Panc1 (cell line): Measurements from ENCODE around the gene CNIH2. TPM values are rescaled to one million over a fixed set of nuclear protein-coding genes. Genes with fewer than 3 reads are reported as not detected.
A peak's percentile ranks its signal among the peaks of the same experiment; 100 is the strongest.

Experiments used
- ATAC-seq: fragments of 200-7000 bp; cut with Tn5 transposase; 2 replicates; pipeline ENCODE4 v1.9.1; 2020; ENCODE audit warnings: mild to moderate bottlenecking, moderate library complexity
- BruUV-seq: library from RNA; stranded (reverse); fragments of 400-500 nt; replicated peaks from 2 replicates; lab custom pipeline; 2021; lab: Mats Ljungman, UMichigan
- CTCF ChIA-PET: fragments of 300-600 bp; sonication (Branson Sonifier 250); formaldehyde crosslinking; loops from one replicate; lab custom pipeline; 2022; ENCODE audit warnings: antibody characterized with exemption; lab: Charles Lee
- POLR2A ChIA-PET: fragments of 300-600 bp; sonication (Branson Sonifier 250); formaldehyde crosslinking; loops from one replicate; lab custom pipeline; 2022; ENCODE audit warnings: antibody characterized with exemption; lab: Charles Lee
- DNase-seq: peaks from one replicate; pipeline ENCODE4 v3.0.0-alpha.2; 2010; ENCODE audit warnings: low read depth, low spot score
- H3K27ac ChIP-seq: 2 replicates; pipeline ENCODE4 v1.5.1; 2011; ENCODE audit warnings: mild to moderate bottlenecking, low read length, inconsistent platforms
- H3K27me3 ChIP-seq: fragments of 200-500 bp; sonication (Bioruptor generic); 2 replicates; pipeline ENCODE4 v1.6.0; 2014; ENCODE audit warnings: low read length, inconsistent platforms; ENCODE audit not compliant: control insufficient read depth, insufficient read depth
- H3K36me3 ChIP-seq: fragments of 200-500 bp; sonication (Bioruptor generic); 2 replicates; pipeline ENCODE4 v1.5.1; 2014; ENCODE audit warnings: inconsistent platforms, mild to moderate bottlenecking, low read length, moderate library complexity; ENCODE audit not compliant: control insufficient read depth, insufficient read depth
- H3K4me1 ChIP-seq: 2 replicates; pipeline ENCODE4 v1.5.1; 2011; ENCODE audit warnings: inconsistent platforms, mild to moderate bottlenecking, low read length, moderate library complexity; ENCODE audit not compliant: control insufficient read depth, insufficient read depth
- H3K4me3 ChIP-seq, 2 experiments: 2 replicates each; pipeline ENCODE4 v1.5.1; 2011 to 2012; ENCODE audit warnings: low read depth in 2 of 2, low read length in 2 of 2, mild to moderate bottlenecking in 2 of 2, inconsistent platforms in 1 of 2, moderate library complexity in 1 of 2
- H3K9me3 ChIP-seq: fragments of 200-500 bp; sonication (Bioruptor generic); 2 replicates; pipeline ENCODE4 v1.5.1; 2014; ENCODE audit warnings: low read depth, mild to moderate bottlenecking, inconsistent platforms, low read length, moderate library complexity; ENCODE audit not compliant: control insufficient read depth, insufficient read depth
- CTCF ChIP-seq: fragments of 450-650 bp; IDR thresholded peaks from 2 replicates; pipeline ENCODE4 v1.5.1; 2017; ENCODE audit warnings: mild to moderate bottlenecking
- POLR2AphosphoS5 ChIP-seq: IDR thresholded peaks from 2 replicates; pipeline ENCODE4 v1.6.1; 2012; ENCODE audit warnings: mild to moderate bottlenecking, low read depth, low read length, moderate library complexity
- REST ChIP-seq, 2 experiments: IDR thresholded peaks; 2 replicates each; pipeline ENCODE4 v1.6.1; 2011 to 2012; ENCODE audit warnings: low read depth in 2 of 2, control low read depth in 1 of 2, low read length in 1 of 2, mild to moderate bottlenecking in 1 of 2, moderate library complexity in 1 of 2; ENCODE audit not compliant: insufficient read depth in 1 of 2
- SIN3A ChIP-seq: IDR thresholded peaks from 2 replicates; pipeline ENCODE4 v1.6.1; 2012; ENCODE audit warnings: low read depth, mild to moderate bottlenecking, low read length, moderate library complexity, borderline replicate concordance; ENCODE audit not compliant: insufficient read depth
- TCF7L2 ChIP-seq: IDR thresholded peaks from 2 replicates; pipeline ENCODE4 v1.6.1; 2011; ENCODE audit warnings: mild to moderate bottlenecking, low read depth, low read length, inconsistent platforms
- in situ Hi-C: cut with HindIII; loops from 2 replicates; pipeline ENCODE4 v1.10.0; 2016; ENCODE audit warnings: low sequenced_read_pairs, low pct_unique_long_range_greater_than_20kb
- intact Hi-C: fragments of 100-400 bp; cut with micrococcal nuclease; formaldehyde crosslinking; loops from one replicate; pipeline ENCODE4 v1.10.0; 2022; ENCODE audit not compliant: unreplicated experiment
- total RNA-seq: library from RNA; stranded (reverse); gene quantifications from one replicate; pipeline ENCODE4 v1.2.1, GENCODE V29; 2021; ENCODE audit not compliant: unreplicated experiment

Gene CNIH2
- total RNA-seq, 1 experiment from 2014 or later, result 9.3 TPM

GRCh38 chr11:66288671-66289547 lies 10.9 kb downstream of the CNIH2 start, which contains the start of gene YIF1A:
YIF1A (minus strand) TSS chr11:66289143; CDS start chr11:66288985, 158 bp downstream.
- Histone ChIP-seq H3K27me3 (no peaks in the 10 kb centered on the region), H3K36me3 (no peaks in the 10 kb centered on the region; the same call in none of the 2 replicates), H3K27ac (peak within 1 kb of the TSS; percentile 98), H3K4me1 (peaks cover 25% of the 10 kb centered on the region), H3K9me3 (no peaks in the 10 kb centered on the region), H3K4me3 (peak within 1 kb of the TSS; percentile 83 to 86)
- in situ Hi-C loops, result no loop called here
- ATAC-seq, result peak; percentile 94
- BruUV-seq, result no TSS peak
- peak; percentile 99 for DNase-seq
- CTCF ChIA-PET, result interaction anchor here (0.6 to 1.3 kb wide), 3 partner anchors 23 to 87 kb away, joined by 3 to 5 read pairs (median 3); no protein-coding TSS in a partner anchor
- POLR2A ChIA-PET, result interaction anchor here (0.6 to 1.2 kb wide), 9 partner anchors 9 to 1146 kb away, joined by 4 to 9 read pairs (median 6); partner anchors contain the start of gene CNIH2
- TF ChIP-seq POLR2AphosphoS5 (peak; percentile 87), TCF7L2 (no peak), SIN3A (peak; percentile 90; the same call in 1 of the 2 replicates)
- intact Hi-C loops, result no loop called here

GRCh38 chr11:66289548-66290329 lies 11.8 kb downstream of the CNIH2 start:
- no peaks in the 10 kb centered on the region for H3K9me3 ChIP-seq
- intact Hi-C loops (no loop called here), in situ Hi-C loops (no loop called here)
- DNase-seq (peak; percentile 24), ATAC-seq (peak; percentile 42)
- H3K27ac ChIP-seq, result peak overlapping the region; percentile 82
- H3K4me3 ChIP-seq, result peak overlapping the region; percentile 83 to 86
- no peaks in the 10 kb centered on the region; the same call in none of the 2 replicates for H3K36me3 ChIP-seq
- H3K27me3 ChIP-seq, result no peaks in the 10 kb centered on the region
- TF ChIP-seq POLR2AphosphoS5 (no peak), REST (IDR thresholded peaks at IDR 0.05; ENCODE audit: insufficient read depth in 1 of 2, low read depth in 2 of 2, low read length in 1 of 2) (peak; percentile 97 to 99), SIN3A (peak; percentile 97; the same call in 1 of the 2 replicates), CTCF (no peak), TCF7L2 (no peak)
- POLR2A ChIA-PET, result interaction anchor here (0.5 to 1.2 kb wide), 10 partner anchors 8 to 1147 kb away, joined by 4 to 9 read pairs (median 5); partner anchors contain the start of gene CNIH2
- BruUV-seq, result TSS peak; percentile 79
- CTCF ChIA-PET, result interaction anchor here (0.9 to 1.3 kb wide), 2 partner anchors 22 to 67 kb away, joined by 3 to 5 read pairs; no protein-coding TSS in a partner anchor
- peaks cover 20% of the 10 kb centered on the region for H3K4me1 ChIP-seq
